H9 (cell line): ENCODE measurements around the gene PPP1R18. TPM values are rescaled to one million over a fixed set of nuclear protein-coding genes. Genes with fewer than 3 reads are reported as not detected.

Experiments used
- DNase-seq: peaks from one replicate; pipeline ENCODE4 v3.0.0-alpha.2; 2017
- H2AFZ ChIP-seq: one replicate; pipeline ENCODE4 v1.6.1; 2013; ENCODE audit warnings: mild to moderate bottlenecking, low read length, control low read depth, moderate library complexity
- H2AK5ac ChIP-seq: 2 replicates; pipeline ENCODE4 v1.6.1; 2013; ENCODE audit warnings: low read length, control low read depth, mixed read lengths; ENCODE audit not compliant: insufficient read length
- H2BK120ac ChIP-seq: one replicate; pipeline ENCODE4 v1.6.1; 2013; ENCODE audit warnings: low read depth, mild to moderate bottlenecking, low read length, control low read depth, inconsistent platforms; ENCODE audit not compliant: poor library complexity, severe bottlenecking
- H2BK12ac ChIP-seq: 2 replicates; pipeline ENCODE4 v1.6.1; 2013; ENCODE audit warnings: low read length, control low read depth, mixed read lengths, low read depth; ENCODE audit not compliant: insufficient read length
- H2BK15ac ChIP-seq: 2 replicates; pipeline ENCODE4 v1.6.1; 2013; ENCODE audit warnings: low read depth, low read length, control low read depth
- H2BK20ac ChIP-seq: one replicate; pipeline ENCODE4 v1.6.1; 2013; ENCODE audit warnings: low read depth, mild to moderate bottlenecking, low read length, control low read depth, inconsistent platforms; ENCODE audit not compliant: poor library complexity, severe bottlenecking
- H2BK5ac ChIP-seq: 2 replicates; pipeline ENCODE4 v1.6.1; 2013; ENCODE audit warnings: low read length, control low read depth, mixed read lengths; ENCODE audit not compliant: insufficient read length
- H3K14ac ChIP-seq: 2 replicates; pipeline ENCODE4 v1.6.1; 2013; ENCODE audit warnings: low read length, control low read depth; ENCODE audit not compliant: insufficient read depth
- H3K18ac ChIP-seq: 2 replicates; pipeline ENCODE4 v1.6.1; 2013; ENCODE audit warnings: low read depth, mild to moderate bottlenecking, mixed read lengths, low read length, control low read depth; ENCODE audit not compliant: insufficient read length
- H3K23ac ChIP-seq: 2 replicates; pipeline ENCODE4 v1.6.1; 2013; ENCODE audit warnings: low read length, control low read depth, mixed read lengths, low read depth; ENCODE audit not compliant: insufficient read length
- H3K23me2 ChIP-seq: 2 replicates; pipeline ENCODE4 v1.6.1; 2013; ENCODE audit warnings: low read depth, mild to moderate bottlenecking, mixed read lengths, low read length, control low read depth; ENCODE audit not compliant: insufficient read length, poor library complexity, severe bottlenecking
- H3K27ac ChIP-seq: 2 replicates; pipeline ENCODE4 v1.5.1; 2013; ENCODE audit warnings: low read length, control low read depth, mixed read lengths, low read depth; ENCODE audit not compliant: insufficient read length
- H3K27me3 ChIP-seq: 2 replicates; pipeline ENCODE4 v1.6.1; 2013; ENCODE audit warnings: low read length, control low read depth, inconsistent platforms; ENCODE audit not compliant: insufficient read depth
- H3K4ac ChIP-seq: 2 replicates; pipeline ENCODE4 v1.6.1; 2013; ENCODE audit warnings: low read depth, mild to moderate bottlenecking, control low read depth, inconsistent platforms, low read length, moderate library complexity
- H3K4me1 ChIP-seq: 2 replicates; pipeline ENCODE4 v1.6.1; 2013; ENCODE audit warnings: low read length, control low read depth, inconsistent platforms; ENCODE audit not compliant: insufficient read depth
- H3K4me2 ChIP-seq: 2 replicates; pipeline ENCODE4 v1.6.1; 2013; ENCODE audit warnings: low read length, control low read depth, mixed read lengths; ENCODE audit not compliant: insufficient read length, insufficient read depth
- H3K56ac ChIP-seq: 2 replicates; pipeline ENCODE4 v1.6.1; 2013; ENCODE audit warnings: low read depth, mild to moderate bottlenecking, mixed read lengths, low read length, control low read depth; ENCODE audit not compliant: insufficient read length
- H3K79me1 ChIP-seq: 2 replicates; pipeline ENCODE4 v1.6.1; 2013; ENCODE audit warnings: low read depth, mild to moderate bottlenecking, moderate library complexity, low read length, control low read depth, inconsistent platforms; ENCODE audit not compliant: insufficient read depth, poor library complexity, severe bottlenecking
- H3K79me2 ChIP-seq: 2 replicates; pipeline ENCODE4 v1.6.1; 2013; ENCODE audit warnings: low read length, control low read depth, inconsistent platforms; ENCODE audit not compliant: insufficient read depth
- H3K9ac ChIP-seq: 2 replicates; pipeline ENCODE4 v1.6.1; 2013; ENCODE audit warnings: low read length, control low read depth, mixed read lengths; ENCODE audit not compliant: insufficient read length; ENCODE audit errors: extremely low read depth
- H3K9me3 ChIP-seq: one replicate; pipeline ENCODE4 v1.6.1; 2013; ENCODE audit warnings: low read depth, low read length, inconsistent platforms; ENCODE audit not compliant: control insufficient read depth
- H3T11ph ChIP-seq: one replicate; pipeline ENCODE4 v1.6.1; 2013; ENCODE audit warnings: mild to moderate bottlenecking, low read length, control low read depth, inconsistent platforms
- H4K20me1 ChIP-seq: one replicate; pipeline ENCODE4 v1.6.1; 2013; ENCODE audit not compliant: control insufficient read depth, insufficient read length, insufficient read depth
- H4K5ac ChIP-seq: 2 replicates; pipeline ENCODE4 v1.6.1; 2013; ENCODE audit warnings: low read depth, mild to moderate bottlenecking, mixed read lengths, low read length, control low read depth; ENCODE audit not compliant: insufficient read length
- H4K8ac ChIP-seq: replicated peaks from 2 replicates; pipeline ENCODE4 v1.6.1; 2013; ENCODE audit warnings: low read length, control low read depth, mixed read lengths, low read depth; ENCODE audit not compliant: insufficient read length
- H4K91ac ChIP-seq: 2 replicates; pipeline ENCODE4 v1.6.1; 2013; ENCODE audit warnings: low read depth, mild to moderate bottlenecking, moderate library complexity, mixed read lengths, low read length, control low read depth; ENCODE audit not compliant: insufficient read length
- H3K27ac Mint-ChIP-seq, 3 experiments: 2 replicates in 2 of 3; 3 replicates in 1 of 3; pipeline ENCODE4 v1.8.0; 2020 to 2021; ENCODE audit warnings: mixed read lengths in 3 of 3, mild to moderate bottlenecking in 1 of 3, moderate library complexity in 1 of 3
- H3K27me3 Mint-ChIP-seq: 2 replicates; pipeline ENCODE4 v1.8.0; 2021; ENCODE audit warnings: low read depth, mild to moderate bottlenecking, moderate library complexity, mixed read lengths
- H3K36me3 Mint-ChIP-seq, 3 experiments: 2 replicates in 2 of 3; 3 replicates in 1 of 3; pipeline ENCODE4 v1.8.0; 2020 to 2021; ENCODE audit warnings: low read depth in 3 of 3, mixed read lengths in 3 of 3; ENCODE audit not compliant: insufficient read depth in 1 of 3
- H3K4me1 Mint-ChIP-seq, 2 experiments: 2 replicates each; pipeline ENCODE4 v1.8.0; 2020; ENCODE audit warnings: mixed read lengths in 2 of 2
- H3K4me3 Mint-ChIP-seq, 2 experiments: 2 replicates in 1 of 2; 3 replicates in 1 of 2; pipeline ENCODE4 v1.8.0; 2020 to 2021; ENCODE audit warnings: mild to moderate bottlenecking in 2 of 2, mixed read lengths in 2 of 2, moderate library complexity in 1 of 2
- H3K9me3 Mint-ChIP-seq, 2 experiments: 2 replicates in 1 of 2; 3 replicates in 1 of 2; pipeline ENCODE4 v1.8.0; 2020; ENCODE audit warnings: mild to moderate bottlenecking in 2 of 2, mixed read lengths in 2 of 2, moderate library complexity in 1 of 2
- WGBS: extraction: QIAGEN DNeasy Blood & Tissue Kit; methylation state at CpG from one replicate; pipeline ENCODE4 v1.1.7; 2013; ENCODE audit warnings: missing lambda C conversion rate, low lambda C conversion rate, mixed read lengths; ENCODE audit not compliant: insufficient read length; ENCODE audit errors: extremely low coverage; 5-methylcytosine and 5-hydroxymethylcytosine counted together
- total RNA-seq: library from RNA; stranded (reverse); gene quantifications from 2 replicates; pipeline ENCODE4 v1.2.1, GENCODE V29; 2021
- TF ChIP-seq, protein P1 (sequence below): fragments of 200-600 bp; sonication (generic); conservative IDR thresholded peaks from 3 replicates; pipeline ENCODE4 v1.8.0; 2021; ENCODE audit warnings: antibody characterized with exemption, mild to moderate bottlenecking

The PPP1R18 gene
- total RNA-seq, 1 experiment from 2014 or later, result 28.0 TPM

DNA sequence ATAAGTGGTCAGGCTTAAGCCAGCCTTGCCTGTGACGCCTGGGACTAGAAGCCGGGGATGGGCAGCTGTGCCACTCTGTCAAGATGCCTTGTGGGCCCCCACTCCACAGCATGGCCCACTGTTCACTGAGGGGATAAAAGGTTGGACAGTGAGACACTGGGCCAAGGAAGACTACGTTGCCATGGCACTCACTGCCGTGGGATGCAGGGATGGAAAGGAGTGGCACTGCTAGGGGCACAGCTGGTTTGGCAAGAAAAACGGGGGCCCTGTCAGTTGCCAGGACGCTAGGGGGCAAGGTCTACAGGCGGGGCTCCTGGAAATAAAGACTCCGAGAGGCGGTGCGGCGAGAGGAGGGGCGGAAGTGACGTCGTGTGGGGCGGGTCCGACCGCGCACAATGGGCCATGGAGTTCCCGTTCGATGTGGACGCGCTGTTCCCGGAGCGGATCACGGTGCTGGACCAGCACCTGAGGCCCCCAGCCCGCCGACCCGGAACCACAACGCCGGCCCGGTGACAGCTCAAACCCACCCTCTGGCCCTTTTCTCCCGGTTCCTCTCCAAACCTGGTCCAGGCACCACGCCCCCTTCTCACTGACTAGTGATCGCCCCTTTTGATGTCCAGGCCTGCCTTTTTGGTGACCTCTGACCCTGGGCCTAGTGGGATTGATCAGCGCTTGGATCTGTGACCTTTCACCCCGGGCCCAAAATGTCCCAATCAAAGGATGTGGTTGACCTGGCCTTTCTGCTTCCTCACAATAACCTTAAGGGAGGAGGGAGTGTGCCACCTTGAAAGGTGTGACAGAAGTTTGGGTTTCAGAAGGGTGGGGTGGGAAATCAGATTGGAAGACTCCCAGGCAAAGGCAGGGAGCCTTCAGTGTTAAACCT, 59.7 kb downstream of the PPP1R18 start, which contains the start of gene ATAT1:
Gene ATAT1, plus strand, starts transcription at position 391 of the 883 bp plus-strand sequence.
- Histone ChIP-seq H4K5ac (no peak within 1 kb of the TSS), H2BK20ac (no peak within 1 kb of the TSS), H3K27me3 (no peaks in the 10 kb centered on the region), H3K27ac (no peak within 1 kb of the TSS), H3K56ac (no peak within 1 kb of the TSS), H2AFZ (no peak within 1 kb of the TSS), H3K23ac (no peak within 1 kb of the TSS), H2BK5ac (no peak within 1 kb of the TSS), H2BK15ac (no peak within 1 kb of the TSS), H2BK120ac (no peak within 1 kb of the TSS), H4K91ac (no peak within 1 kb of the TSS), H3K4me2 (peak within 1 kb of the TSS; percentile 78), H3K14ac (no peak within 1 kb of the TSS), H2BK12ac (no peak within 1 kb of the TSS), H3K4ac (no peak within 1 kb of the TSS), H3K18ac (peak within 1 kb of the TSS; percentile 15), H3K23me2 (peaks cover 9% of the 10 kb centered on the region), H3K9ac (peak within 1 kb of the TSS; percentile 27), H3K79me1 (no peaks in the 10 kb centered on the region), H3K9me3 (no peaks in the 10 kb centered on the region), H4K8ac (no peak within 1 kb of the TSS), H2AK5ac (no peak within 1 kb of the TSS), H3K4me1 (no peaks in the 10 kb centered on the region; the same call in 1 of the 2 replicates), H3T11ph (no peak within 1 kb of the TSS), H3K79me2 (no peaks in the 10 kb centered on the region), H4K20me1 (no peaks in the 10 kb centered on the region)
- Mint-ChIP-seq H3K27me3 (no peaks in the 10 kb centered on the region), H3K9me3 (no peaks in the 10 kb centered on the region; a peak in 1 of 5 replicates), H3K4me1 (peaks cover 14% of the 10 kb centered on the region in 2 experiments), H3K27ac (peak within 1 kb of the TSS; percentile 92 to 98 (median 98); a peak in 6 of 7 replicates), H3K36me3 (peaks cover 27 to 71% (median 67%) of the 10 kb centered on the region in 3 experiments; a peak in 6 of 7 replicates), H3K4me3 (peak within 1 kb of the TSS; percentile 90 to 95)
- TF ChIP-seq, protein P1, sequence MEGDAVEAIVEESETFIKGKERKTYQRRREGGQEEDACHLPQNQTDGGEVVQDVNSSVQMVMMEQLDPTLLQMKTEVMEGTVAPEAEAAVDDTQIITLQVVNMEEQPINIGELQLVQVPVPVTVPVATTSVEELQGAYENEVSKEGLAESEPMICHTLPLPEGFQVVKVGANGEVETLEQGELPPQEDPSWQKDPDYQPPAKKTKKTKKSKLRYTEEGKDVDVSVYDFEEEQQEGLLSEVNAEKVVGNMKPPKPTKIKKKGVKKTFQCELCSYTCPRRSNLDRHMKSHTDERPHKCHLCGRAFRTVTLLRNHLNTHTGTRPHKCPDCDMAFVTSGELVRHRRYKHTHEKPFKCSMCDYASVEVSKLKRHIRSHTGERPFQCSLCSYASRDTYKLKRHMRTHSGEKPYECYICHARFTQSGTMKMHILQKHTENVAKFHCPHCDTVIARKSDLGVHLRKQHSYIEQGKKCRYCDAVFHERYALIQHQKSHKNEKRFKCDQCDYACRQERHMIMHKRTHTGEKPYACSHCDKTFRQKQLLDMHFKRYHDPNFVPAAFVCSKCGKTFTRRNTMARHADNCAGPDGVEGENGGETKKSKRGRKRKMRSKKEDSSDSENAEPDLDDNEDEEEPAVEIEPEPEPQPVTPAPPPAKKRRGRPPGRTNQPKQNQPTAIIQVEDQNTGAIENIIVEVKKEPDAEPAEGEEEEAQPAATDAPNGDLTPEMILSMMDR, result peak; percentile 55
- peak; percentile 94 for DNase-seq
- no CpG with 5 or more reads among the region's 36 CpGs for WGBS

Other genes with a start within 250 kb of the PPP1R18 start
- 24.2 and 28.1 TPM in 2 replicates for gene HLA-E, start 197.1 kb downstream of the PPP1R18 start, total RNA-seq
- gene GNL1, start 130.2 kb downstream of the PPP1R18 start, total RNA-seq, result 79.7 and 83.5 TPM in 2 replicates
- gene PRR3, start 129.3 kb downstream of the PPP1R18 start, total RNA-seq, result 15.8 and 17.0 TPM in 2 replicates
- gene ABCF1, start 115.2 kb downstream of the PPP1R18 start, total RNA-seq, result 118 TPM in 2 replicates
- gene PPP1R10, start 69.4 kb downstream of the PPP1R18 start, total RNA-seq, result 123 and 126 TPM in 2 replicates
- gene MRPS18B, start 68.8 kb downstream of the PPP1R18 start, total RNA-seq, result 49.7 and 54.0 TPM in 2 replicates
- gene ATAT1, start 59.8 kb downstream of the PPP1R18 start, total RNA-seq, result 19.6 and 20.1 TPM in 2 replicates
- 22.2 and 23.9 TPM in 2 replicates for gene C6orf136, start 39.5 kb downstream of the PPP1R18 start, total RNA-seq
- gene DHX16, start 13.6 kb downstream of the PPP1R18 start, total RNA-seq, result 34.5 and 34.8 TPM in 2 replicates
- gene NRM, start 4.3 kb upstream of the PPP1R18 start, total RNA-seq, result 34.9 and 36.5 TPM in 2 replicates
- 72.2 and 77.6 TPM in 2 replicates for gene MDC1, start 30.6 kb upstream of the PPP1R18 start, total RNA-seq
- 1,719 and 1,734 TPM in 2 replicates for gene TUBB, start 33.7 kb upstream of the PPP1R18 start, total RNA-seq
- gene FLOT1, start 56.0 kb upstream of the PPP1R18 start, total RNA-seq, result 107 and 111 TPM in 2 replicates
- gene IER3, start 57.9 kb upstream of the PPP1R18 start, total RNA-seq, result 42.9 and 43.5 TPM in 2 replicates
- 254 and 258 TPM in 2 replicates for gene DDR1, start 197.9 kb upstream of the PPP1R18 start, total RNA-seq
- 58.2 and 60.8 TPM in 2 replicates for gene GTF2H4, start 221.6 kb upstream of the PPP1R18 start, total RNA-seq
- gene VARS2, start 227.6 kb upstream of the PPP1R18 start, total RNA-seq, result 61.9 and 68.2 TPM in 2 replicates
- gene SFTA2, start 245.5 kb upstream of the PPP1R18 start, total RNA-seq, result not detected in 2 replicates